ENCODE measurements around the gene BOD1L1. TPM values are rescaled to one million over a fixed set of nuclear protein-coding genes. Genes with fewer than 3 reads are reported as not detected.

Gene BOD1L1
- total RNA-seq, 4 donors from 2014 or later = 34.6 to 45.3 (median 35.4) TPM

DNA sequence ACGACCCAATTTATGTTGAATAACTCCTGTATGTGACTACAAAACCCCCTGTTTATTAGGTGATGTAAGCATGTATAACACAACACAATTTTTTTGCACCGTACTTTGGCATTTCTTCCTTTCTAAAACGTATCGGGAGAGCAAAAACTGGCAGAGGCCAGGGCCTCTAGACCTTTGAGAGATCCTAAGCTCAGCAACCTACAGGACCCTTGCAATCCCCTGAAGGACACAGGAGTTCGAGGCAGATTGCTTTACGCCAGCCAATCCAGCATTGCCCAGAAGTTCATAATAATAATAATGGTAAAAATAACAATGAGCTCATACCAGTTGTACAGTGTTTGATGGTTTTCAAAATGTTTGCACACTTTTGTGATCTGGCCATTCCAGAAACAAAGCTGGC, 90.9 kb downstream of the BOD1L1 start:
- WGBS, 2 donors (ENCODE audit: low coverage in 1 of 2) = 23 to 30% methylated on average over 4 to 5 of the region's 6 CpGs
- TF ChIP-seq, protein P1, sequence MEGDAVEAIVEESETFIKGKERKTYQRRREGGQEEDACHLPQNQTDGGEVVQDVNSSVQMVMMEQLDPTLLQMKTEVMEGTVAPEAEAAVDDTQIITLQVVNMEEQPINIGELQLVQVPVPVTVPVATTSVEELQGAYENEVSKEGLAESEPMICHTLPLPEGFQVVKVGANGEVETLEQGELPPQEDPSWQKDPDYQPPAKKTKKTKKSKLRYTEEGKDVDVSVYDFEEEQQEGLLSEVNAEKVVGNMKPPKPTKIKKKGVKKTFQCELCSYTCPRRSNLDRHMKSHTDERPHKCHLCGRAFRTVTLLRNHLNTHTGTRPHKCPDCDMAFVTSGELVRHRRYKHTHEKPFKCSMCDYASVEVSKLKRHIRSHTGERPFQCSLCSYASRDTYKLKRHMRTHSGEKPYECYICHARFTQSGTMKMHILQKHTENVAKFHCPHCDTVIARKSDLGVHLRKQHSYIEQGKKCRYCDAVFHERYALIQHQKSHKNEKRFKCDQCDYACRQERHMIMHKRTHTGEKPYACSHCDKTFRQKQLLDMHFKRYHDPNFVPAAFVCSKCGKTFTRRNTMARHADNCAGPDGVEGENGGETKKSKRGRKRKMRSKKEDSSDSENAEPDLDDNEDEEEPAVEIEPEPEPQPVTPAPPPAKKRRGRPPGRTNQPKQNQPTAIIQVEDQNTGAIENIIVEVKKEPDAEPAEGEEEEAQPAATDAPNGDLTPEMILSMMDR (IDR thresholded peaks at IDR 0.05) = no peak
- no peak for TF ChIP-seq POLR2A (IDR thresholded peaks at IDR 0.05)
- no peak for TF ChIP-seq POLR2AphosphoS5 (IDR thresholded peaks at IDR 0.05)
- TF ChIP-seq EP300 (IDR thresholded peaks at IDR 0.05) = no peak
- Histone ChIP-seq H3K4me3 (no peak overlapping the region), H3K4me1 (peaks cover 0 to 45% (median 0%) of the 10 kb centered on the region in 3 donors), H3K27ac (no peak overlapping the region), H3K27me3 (peaks cover 100% of the 10 kb centered on the region), H3K9me3 (peaks cover 0 to 30% (median 0%) of the 10 kb centered on the region in 3 donors), H3K36me3 (no peaks in the 10 kb centered on the region)
- no peak for ATAC-seq

DNA sequence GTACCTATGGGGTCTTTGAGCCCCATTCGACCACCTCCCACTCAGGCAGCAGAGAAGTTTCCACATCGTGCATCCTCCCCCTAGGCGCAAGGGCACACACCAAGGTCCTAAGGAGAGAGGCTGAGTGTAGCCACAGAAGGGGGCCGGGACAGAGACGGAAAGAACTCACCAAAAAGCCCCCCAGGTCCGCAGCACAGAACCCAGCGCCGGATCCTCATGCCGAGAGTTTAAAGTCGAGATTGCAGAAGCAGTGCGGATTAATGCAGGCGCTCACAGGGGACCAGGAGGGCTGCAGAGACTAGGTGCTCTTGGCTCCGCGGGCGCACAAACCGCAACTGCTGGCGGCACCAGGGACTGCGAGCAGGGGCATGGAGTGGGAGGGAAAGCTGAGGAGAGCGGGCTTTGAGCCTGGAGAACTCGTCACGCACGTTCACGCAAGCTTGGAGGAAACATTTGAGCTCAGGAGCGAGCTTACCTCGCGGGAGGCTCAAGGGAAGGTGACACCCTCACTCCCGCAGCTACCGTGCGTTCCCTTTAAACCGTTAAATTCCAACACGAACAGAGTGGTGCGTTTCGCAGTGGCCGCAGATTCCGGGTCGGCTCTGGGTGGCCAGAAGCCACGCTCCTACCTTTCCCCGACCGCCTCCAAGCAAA, 91.7 kb downstream of the BOD1L1 start:
- Histone ChIP-seq H3K27ac (no peak overlapping the region), H3K27me3 (peaks cover 100% of the 10 kb centered on the region), H3K9me3 (peaks cover 0 to 26% (median 0%) of the 10 kb centered on the region in 3 donors), H3K4me1 (peaks cover 0 to 44% (median 0%) of the 10 kb centered on the region in 3 donors), H3K4me3 (no peak overlapping the region), H3K36me3 (no peaks in the 10 kb centered on the region)
- WGBS, 2 donors (ENCODE audit: low coverage in 1 of 2) = 1 to 2% methylated on average over 9 to 12 of the region's 39 CpGs
- ATAC-seq = no peak
- TF ChIP-seq, protein P1 (IDR thresholded peaks at IDR 0.05) = no peak
- no peak for TF ChIP-seq POLR2AphosphoS5 (IDR thresholded peaks at IDR 0.05)
- TF ChIP-seq EP300 (IDR thresholded peaks at IDR 0.05) = no peak
- no peak for TF ChIP-seq POLR2A (IDR thresholded peaks at IDR 0.05)

DNA sequence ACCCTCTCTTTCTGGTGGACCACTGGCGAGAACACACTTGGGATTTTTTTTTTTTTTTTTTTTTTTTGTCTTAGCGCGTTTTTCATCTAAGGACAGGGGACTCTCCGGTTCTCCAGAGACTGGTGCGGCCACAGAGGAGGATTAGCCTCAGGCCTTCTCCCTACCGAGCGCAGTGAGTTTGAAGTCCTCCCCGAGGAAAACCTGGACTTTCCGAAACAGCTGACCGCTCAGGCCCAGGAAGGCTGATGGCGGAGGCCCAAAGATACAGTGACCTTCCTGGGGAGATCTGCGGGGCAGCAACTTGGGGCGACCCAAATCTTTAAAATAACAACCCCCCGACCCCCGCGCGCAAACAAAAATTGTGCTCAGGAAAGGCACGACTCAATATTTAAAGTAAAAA, 92.4 kb downstream of the BOD1L1 start:
- no peak for ATAC-seq
- Histone ChIP-seq H3K9me3 (peaks cover 0 to 23% (median 0%) of the 10 kb centered on the region in 3 donors), H3K36me3 (no peaks in the 10 kb centered on the region), H3K27me3 (peaks cover 100% of the 10 kb centered on the region), H3K4me1 (peaks cover 0 to 38% (median 0%) of the 10 kb centered on the region in 3 donors), H3K27ac (no peak overlapping the region), H3K4me3 (no peak overlapping the region)
- TF ChIP-seq, protein P1 (IDR thresholded peaks at IDR 0.05) = no peak
- TF ChIP-seq POLR2A (IDR thresholded peaks at IDR 0.05) = no peak
- no peak for TF ChIP-seq EP300 (IDR thresholded peaks at IDR 0.05)
- TF ChIP-seq POLR2AphosphoS5 (IDR thresholded peaks at IDR 0.05) = no peak
- WGBS, 2 donors (ENCODE audit: low coverage in 1 of 2) = 0 to 2% methylated on average over 1 to 8 of the region's 18 CpGs

DNA sequence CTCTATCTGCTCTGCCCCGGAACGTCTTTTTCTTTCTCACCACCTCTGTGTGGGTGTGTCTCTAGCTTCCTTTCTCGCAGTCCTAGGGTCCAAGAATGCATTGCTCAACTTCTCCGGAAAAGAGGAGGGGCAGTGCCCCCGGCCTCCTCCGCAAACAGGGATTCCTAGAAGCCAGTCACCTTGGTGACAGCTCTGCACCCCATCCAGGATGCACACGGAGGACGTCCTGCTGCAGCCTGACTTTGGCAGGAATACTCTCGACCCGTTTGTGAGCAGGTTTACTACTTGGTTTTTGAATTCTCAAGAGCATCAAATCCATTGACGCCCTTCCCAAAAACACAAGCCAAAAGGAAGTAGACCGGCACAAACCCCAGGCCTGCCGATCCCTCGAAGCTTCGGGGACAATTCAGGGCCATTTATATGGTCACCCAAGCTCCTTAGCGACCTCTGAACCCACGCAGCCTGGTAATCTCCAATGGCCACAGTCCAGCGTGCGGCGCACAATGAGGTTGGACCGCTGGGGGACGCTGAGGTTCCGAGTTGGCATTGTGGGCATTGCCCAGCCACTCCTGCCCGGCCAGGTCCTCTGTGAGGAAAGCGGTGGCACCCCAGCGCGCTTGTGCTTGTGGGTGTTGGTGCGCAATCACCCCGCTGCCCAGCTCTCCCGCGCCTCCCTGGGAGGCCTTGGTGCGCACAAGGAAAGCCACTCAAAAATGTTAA, 93.0 kb downstream of the BOD1L1 start:
- Histone ChIP-seq H3K27me3 (peaks cover 100% of the 10 kb centered on the region), H3K36me3 (no peaks in the 10 kb centered on the region), H3K27ac (no peak overlapping the region), H3K9me3 (peaks cover 0 to 17% (median 0%) of the 10 kb centered on the region in 3 donors), H3K4me1 (peaks cover 0 to 34% (median 0%) of the 10 kb centered on the region in 3 donors), H3K4me3 (no peak overlapping the region)
- ATAC-seq = no peak
- TF ChIP-seq POLR2A (IDR thresholded peaks at IDR 0.05) = no peak
- WGBS, 2 donors (ENCODE audit: low coverage in 1 of 2) = 0 to 4% methylated on average over 2 to 10 of the region's 32 CpGs

DNA sequence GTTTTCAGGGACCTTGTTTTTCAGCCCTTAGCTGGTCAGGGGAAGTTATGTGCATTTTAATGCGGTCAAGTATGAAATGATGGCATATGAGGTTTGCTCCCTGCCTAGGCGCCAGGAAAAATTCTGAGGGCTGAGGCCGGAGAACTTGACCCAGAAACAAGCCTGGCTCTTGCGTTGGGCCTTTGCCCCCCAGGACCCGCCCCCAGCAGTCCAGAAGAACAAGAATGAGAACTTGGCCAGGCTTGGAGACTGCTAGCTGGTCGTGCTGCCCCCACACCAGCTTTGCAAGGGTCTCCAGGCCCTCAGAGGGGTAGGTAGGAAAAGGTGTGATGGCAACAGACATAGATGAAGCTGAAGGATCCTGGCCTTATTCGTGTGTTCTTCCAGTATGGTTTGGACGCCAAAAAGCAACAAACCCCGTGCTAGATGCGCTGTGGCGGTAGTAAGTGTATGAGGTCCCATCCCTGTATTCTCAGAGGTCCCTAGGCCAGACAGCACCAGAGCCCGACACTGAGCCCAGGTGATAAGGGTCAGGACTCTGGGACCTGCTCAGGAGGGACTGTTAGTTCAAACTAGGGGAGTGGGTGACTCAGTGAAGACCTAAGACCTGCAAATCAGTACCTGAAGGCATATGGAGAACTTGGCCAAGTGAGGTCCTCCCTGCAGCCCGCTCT, 93.7 kb downstream of the BOD1L1 start:
- peaks cover 100% of the 10 kb centered on the region for H3K27me3 ChIP-seq
- no peak for ATAC-seq
- 27% methylated on average over 6 of the region's 13 CpGs; no CpG with 5 or more reads in 1 of the 2 donors for WGBS, 2 donors (ENCODE audit: low coverage in 1 of 2)

More for the DNA sequence above, 93.7 kb downstream of the BOD1L1 start:
- Histone ChIP-seq H3K27ac (no peak overlapping the region), H3K4me3 (no peak overlapping the region), H3K9me3 (peaks cover 0 to 14% (median 0%) of the 10 kb centered on the region in 3 donors), H3K36me3 (no peaks in the 10 kb centered on the region), H3K4me1 (peaks cover 0 to 34% (median 0%) of the 10 kb centered on the region in 3 donors)
- TF ChIP-seq EP300 (IDR thresholded peaks at IDR 0.05) (no peak), POLR2AphosphoS5 (IDR thresholded peaks at IDR 0.05) (no peak), POLR2A (IDR thresholded peaks at IDR 0.05) (no peak)
- TF ChIP-seq, protein P1 (IDR thresholded peaks at IDR 0.05) = no peak
